ENCODE results near the gene SIK2.

SIK2 gene

GRCh38 chr11:111601979-111602864, at the start of gene SIK2:
SIK2 (plus strand) TSS chr11:111602449; CDS start chr11:111602564, 115 bp downstream.
- peak; percentile 77 for DNase-seq (ENCODE audit: low spot score)

DNA sequence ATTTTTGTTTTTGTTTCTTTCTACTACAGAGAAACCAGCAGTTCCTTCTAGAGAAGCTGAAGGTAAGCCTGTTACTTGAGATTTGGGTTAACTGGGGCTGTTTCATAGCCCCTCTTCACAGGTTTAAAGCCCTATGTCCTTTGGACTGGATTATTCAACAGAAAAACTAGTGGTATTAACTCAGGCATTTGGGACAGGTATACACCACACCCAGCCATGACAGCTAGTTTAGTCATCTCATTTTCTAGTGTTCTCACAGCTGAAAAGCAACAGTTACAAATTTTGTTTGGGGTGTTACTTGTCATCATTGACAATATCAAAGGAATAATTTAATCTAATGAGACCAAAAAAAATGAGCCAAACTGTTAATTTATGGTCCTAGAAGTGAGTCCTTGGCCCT, 47.7 kb upstream of the SIK2 start:
- no peak for DNase-seq (ENCODE audit: low spot score)

- no peak for DNase-seq (ENCODE audit: low spot score)
Measured at GRCh38 chr11:111555255-111555654, 47.0 kb upstream of the SIK2 start.

GRCh38 chr11:111557425-111558111, 44.7 kb upstream of the SIK2 start:
- DNase-seq (ENCODE audit: low spot score), result no peak

DNA sequence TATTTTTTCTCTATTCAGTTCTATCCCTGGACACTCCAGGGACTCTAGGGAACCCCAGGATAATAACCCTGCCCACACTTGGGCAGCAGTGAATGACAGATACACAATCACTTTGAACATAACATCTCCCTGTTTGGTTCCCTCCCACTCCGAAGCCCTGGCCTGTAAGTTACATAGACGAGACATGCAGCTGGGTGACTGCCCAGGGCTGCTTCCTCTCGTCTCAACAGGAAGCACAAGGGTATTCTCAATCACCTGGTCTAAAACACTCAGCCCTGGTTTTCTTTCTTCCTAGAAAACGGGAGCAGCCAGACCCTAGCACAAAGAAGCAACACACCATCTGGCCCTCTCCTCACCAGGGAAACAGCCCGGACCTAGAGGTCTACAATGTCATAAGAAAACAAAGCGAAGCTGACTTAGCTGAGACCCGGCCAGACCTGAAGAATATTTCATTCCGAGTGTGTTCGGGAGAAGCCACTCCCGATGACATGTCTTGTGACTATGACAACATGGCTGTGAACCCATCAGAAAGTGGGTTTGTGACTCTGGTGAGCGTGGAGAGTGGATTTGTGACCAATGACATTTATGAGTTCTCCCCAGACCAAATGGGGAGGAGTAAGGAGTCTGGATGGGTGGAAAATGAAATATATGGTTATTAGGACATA, 42.3 kb upstream of the SIK2 start:
- no peak for DNase-seq (ENCODE audit: low spot score)

- no peak for DNase-seq (ENCODE audit: low spot score)
Measured at GRCh38 chr11:111560800-111561199, 41.4 kb upstream of the SIK2 start.

GRCh38 chr11:111561306-111561705, 40.9 kb upstream of the SIK2 start:
- no peak for DNase-seq (ENCODE audit: low spot score)

- DNase-seq (ENCODE audit: low spot score), result peak; percentile 30
Measured at GRCh38 chr11:111561791-111562325, 40.4 kb upstream of the SIK2 start.

DNA sequence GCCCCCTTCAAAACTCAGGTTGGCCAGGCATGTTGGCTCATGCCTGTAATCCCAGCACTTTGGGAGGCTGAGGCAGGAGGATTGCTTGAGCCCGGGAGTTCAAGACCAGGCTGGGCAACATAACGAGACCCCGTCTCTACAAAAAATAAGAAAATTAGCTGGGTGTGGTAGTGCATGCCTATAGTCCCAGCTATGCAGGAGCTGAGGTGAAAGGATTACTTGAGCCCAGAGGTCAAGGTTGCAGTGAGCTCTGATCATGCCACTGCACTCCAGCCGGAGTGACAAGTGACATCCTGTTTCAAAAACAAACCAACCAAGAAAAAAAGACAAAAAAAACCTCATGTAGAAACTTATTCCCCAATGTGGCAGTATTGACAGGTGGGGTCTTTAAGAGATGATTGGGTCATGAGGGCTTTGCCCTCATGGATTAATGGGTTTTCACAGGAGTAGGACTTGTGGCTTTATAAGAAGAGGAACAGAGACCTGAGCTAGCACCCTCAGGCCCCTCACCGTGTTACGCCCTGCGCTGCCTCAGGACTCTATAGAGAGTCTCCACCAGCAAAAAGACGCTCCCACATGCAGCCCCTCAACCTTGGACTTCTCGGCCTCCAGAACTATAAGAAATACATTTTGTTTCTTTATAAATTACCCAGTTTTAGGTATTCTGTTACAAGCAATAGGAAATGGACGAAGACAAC, 39.4 kb upstream of the SIK2 start:
- no peak for DNase-seq (ENCODE audit: low spot score)

DNA sequence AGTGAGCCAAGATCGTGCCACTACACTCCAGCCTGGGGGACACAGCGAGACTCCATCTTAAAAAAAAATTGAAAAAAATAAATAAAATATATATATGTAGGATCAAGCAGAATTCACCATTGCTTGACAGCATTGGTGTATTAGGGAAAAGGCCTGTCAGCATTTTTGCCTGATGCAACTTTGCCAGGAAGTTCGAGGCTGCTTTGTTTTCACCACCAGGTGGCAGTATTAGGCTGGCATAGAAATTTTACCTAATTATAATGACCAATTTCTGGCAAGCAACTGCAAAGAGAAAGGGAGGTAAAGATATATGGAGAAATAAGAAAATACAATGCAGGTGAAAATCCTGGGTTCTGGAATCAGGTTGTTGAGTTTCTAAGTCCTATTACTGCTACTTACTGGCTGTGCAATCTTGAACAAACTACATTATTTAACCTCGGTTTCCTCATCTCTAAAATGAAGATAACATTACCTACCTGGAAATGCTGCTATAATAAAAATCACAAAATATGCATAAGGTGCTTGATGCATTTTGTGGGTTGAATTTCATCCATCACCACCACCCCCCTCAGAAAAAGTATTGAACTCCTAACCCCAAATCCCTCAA, 37.0 kb upstream of the SIK2 start:
- peak; percentile 78 for DNase-seq (ENCODE audit: low spot score)

DNA sequence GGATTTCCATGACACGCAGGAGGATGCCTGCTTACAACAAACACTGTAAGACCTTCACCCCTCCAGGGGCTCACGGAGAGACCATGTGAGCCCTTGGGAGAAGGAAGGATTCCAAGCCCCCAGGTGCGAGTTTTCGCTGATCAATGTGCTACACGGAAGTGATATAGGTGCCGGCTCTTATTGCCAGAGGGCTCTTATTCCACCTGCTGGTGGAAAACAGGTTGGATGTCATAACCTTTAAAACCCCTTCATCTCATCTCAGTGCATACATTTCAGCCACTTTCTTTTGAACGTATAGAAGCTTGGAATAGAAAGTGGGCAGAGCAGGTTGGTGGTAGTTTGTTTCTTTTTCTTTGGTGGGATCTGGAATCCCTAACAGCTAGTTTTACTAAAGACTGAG, 35.9 kb upstream of the SIK2 start:
- no peak for DNase-seq (ENCODE audit: low spot score)

GRCh38 chr11:111569476-111569875, 32.8 kb upstream of the SIK2 start:
- DNase-seq (ENCODE audit: low spot score), result no peak

GRCh38 chr11:111570796-111571195, 31.5 kb upstream of the SIK2 start:
- no peak for DNase-seq (ENCODE audit: low spot score)

- no peak for DNase-seq (ENCODE audit: low spot score)
Measured at GRCh38 chr11:111571829-111572501, 30.3 kb upstream of the SIK2 start.

DNA sequence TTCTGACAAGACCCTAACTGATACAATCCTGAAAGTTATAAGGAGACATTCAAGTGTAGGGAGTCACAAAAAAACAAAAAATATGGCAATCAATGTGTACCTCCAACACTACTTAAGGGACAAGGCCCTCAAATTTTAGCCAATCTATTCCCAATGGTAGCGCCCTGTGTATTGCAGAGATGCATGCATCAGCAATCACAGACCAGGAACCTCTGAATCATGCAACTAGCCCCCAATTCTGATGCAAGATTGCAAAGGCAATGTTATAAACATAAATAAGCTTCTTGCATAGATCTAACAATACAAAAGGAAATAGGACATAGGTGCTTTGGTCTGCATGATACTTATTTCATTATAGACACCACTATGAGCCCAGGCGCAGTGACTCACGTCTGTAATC, 29.7 kb upstream of the SIK2 start:
- DNase-seq (ENCODE audit: low spot score), result no peak

DNA sequence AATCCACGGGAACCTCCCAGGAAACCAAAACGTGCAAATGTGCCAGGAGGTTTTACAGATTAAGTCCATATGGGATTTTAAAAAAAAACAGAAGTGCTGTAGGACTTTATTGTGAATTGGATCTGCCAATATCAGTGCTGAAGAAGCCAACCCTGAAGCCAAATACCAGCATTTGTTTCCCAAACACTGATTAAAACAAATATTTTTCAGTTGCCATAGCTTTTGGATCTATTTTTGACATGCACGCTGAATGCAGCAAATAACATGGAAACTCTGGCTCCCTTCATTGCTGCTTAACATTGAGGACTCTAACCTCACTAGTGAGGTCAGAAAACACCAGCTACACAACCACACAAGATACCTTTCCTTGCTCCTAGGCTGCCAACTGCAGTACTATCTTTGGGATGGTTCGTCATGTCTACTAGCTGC, 28.4 kb upstream of the SIK2 start:
- DNase-seq (ENCODE audit: low spot score), result no peak

DNA sequence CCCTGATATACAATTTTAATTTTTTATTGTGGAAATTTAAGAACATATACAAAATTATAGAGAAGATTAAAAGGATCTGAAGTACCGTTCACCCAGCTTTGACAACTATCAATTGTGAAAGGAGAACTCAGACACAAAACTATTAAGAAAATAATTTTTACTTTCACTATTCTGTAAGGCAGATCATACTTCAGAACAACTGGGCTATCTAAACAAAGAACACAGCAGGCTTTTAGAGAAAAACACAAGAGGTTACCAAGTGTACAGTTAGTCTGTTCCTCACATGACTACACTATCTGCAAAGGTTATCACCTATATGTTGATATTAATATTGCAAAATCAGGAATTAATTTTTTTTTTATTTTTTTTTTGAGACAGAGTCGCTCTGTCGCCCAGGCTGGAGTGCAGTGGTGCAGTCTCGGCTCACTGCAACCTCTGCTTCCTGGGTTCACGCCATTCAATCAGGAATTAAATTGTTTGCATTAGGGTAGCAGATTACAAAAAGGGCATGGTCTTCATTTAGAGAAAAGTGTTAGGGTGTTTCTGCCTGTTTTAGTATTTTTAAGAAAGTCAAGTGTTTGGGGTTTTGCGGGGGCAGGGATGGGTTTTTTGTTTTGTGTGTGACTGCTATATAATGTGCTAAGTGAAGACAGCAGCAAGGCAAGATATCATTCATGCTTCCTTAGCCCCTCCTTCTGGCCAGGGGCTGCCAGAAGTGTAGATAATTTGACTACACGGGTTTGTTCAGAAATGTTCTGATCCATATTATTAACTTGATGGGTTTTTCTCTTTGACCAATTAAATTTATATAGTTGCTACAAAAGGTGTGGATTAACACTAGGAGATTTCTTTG, 27.6 kb upstream of the SIK2 start:
- no peak for DNase-seq (ENCODE audit: low spot score)

GRCh38 chr11:111575740-111576139, 26.5 kb upstream of the SIK2 start:
- DNase-seq (ENCODE audit: low spot score), result no peak

DNA sequence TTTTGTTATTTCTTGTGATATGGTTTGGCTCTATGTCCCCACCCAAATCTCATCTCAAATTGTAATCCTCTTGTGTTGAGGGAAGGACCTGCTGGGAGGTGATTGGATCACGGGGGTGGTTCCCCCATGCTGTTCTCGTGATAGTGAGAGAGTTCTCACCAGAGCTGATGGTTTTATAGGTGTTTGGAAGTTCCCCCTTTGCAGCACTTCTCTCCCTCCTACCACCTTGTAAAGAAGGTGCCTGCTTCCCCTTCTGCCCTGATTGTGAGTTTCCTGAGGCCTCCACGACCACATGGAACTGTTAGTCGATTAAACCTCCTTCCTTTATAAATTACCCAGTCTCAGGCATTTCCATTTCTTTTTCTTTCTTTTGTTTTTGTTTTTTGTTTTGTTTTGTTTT, 24.4 kb upstream of the SIK2 start:
- no peak for DNase-seq (ENCODE audit: low spot score)

GRCh38 chr11:111581341-111581740, 20.9 kb upstream of the SIK2 start:
- DNase-seq (ENCODE audit: low spot score), result no peak

All from COLO829 (cell line).